Suprapubic skin (tissue), 3 donors: ENCODE measurements around the gene TUBE1.

Source experiments
- POLR2A ChIP-seq, 2 donors: fragments of 450-650 bp; IDR thresholded peaks; one replicate each; pipeline ENCODE4 v1.6.1; 2017; ENCODE audit warnings: antibody characterized with exemption in 2 of 2, mild to moderate bottlenecking in 2 of 2, moderate library complexity in 2 of 2
- TF ChIP-seq, protein P1 (sequence below), 2 donors: fragments of 200-600 bp in 1 of 2; fragments of 450-650 bp in 1 of 2; sonication (generic) in 1 of 2; IDR thresholded peaks; one replicate each; pipeline ENCODE4 v1.5.1; 2016 to 2019; ENCODE audit warnings: antibody characterized with exemption in 2 of 2, mild to moderate bottlenecking in 1 of 2, moderate library complexity in 1 of 2

DNA sequence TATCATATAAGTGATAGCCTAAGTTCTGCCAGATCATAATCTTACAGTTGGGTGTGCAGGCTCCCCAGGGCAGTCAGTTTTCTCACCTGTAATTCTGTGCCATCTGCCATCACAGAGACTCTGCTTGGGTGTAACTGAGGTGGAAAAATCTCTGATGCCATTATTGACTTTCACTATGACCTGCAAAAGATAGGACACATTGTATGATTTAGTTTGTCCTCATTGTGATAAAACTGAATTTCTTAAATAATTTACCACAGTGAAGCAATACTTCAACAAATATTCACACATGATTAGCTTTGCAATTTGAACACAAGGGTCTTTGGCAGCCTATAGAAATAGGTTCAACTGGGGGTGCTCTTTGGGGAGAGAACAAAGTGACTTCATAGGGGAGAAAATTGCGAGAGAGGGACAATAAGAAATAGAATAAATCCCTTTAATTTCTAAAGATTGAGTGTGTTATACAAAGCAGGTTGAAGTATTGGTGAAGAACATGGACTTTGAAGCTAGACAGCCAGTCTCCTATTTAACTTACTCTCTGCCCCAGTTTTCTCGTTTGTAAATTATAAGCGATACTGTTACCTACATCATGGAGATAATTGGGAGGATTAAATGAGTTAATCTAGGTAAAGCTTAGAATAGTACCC, 27.4 kb upstream of the TUBE1 start:
- TF ChIP-seq, protein P1, sequence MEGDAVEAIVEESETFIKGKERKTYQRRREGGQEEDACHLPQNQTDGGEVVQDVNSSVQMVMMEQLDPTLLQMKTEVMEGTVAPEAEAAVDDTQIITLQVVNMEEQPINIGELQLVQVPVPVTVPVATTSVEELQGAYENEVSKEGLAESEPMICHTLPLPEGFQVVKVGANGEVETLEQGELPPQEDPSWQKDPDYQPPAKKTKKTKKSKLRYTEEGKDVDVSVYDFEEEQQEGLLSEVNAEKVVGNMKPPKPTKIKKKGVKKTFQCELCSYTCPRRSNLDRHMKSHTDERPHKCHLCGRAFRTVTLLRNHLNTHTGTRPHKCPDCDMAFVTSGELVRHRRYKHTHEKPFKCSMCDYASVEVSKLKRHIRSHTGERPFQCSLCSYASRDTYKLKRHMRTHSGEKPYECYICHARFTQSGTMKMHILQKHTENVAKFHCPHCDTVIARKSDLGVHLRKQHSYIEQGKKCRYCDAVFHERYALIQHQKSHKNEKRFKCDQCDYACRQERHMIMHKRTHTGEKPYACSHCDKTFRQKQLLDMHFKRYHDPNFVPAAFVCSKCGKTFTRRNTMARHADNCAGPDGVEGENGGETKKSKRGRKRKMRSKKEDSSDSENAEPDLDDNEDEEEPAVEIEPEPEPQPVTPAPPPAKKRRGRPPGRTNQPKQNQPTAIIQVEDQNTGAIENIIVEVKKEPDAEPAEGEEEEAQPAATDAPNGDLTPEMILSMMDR (IDR thresholded peaks at IDR 0.05): no peak
- TF ChIP-seq POLR2A (IDR thresholded peaks at IDR 0.05): no peak
